HL-60 (cell line): ENCODE data around the gene PLSCR3.
A peak's percentile ranks its signal among the peaks of the same experiment; 100 is the strongest.

Source experiments
- DNase-seq, 2 experiments: peaks; one replicate each; pipeline ENCODE4 v3.0.0-alpha.2; 2010 to 2020; ENCODE audit warnings: low read depth in 1 of 2, low spot score in 1 of 2
- H3K27ac ChIP-seq: fragments of 250-450 bp; sonication (Bioruptor Pico); replicated peaks from 2 replicates; pipeline ENCODE4 v1.5.1; 2020; ENCODE audit warnings: mild to moderate bottlenecking, moderate library complexity
- H3K27me3 ChIP-seq: fragments of 250-450 bp; sonication (Bioruptor Pico); 2 replicates; pipeline ENCODE4 v1.5.1; 2021; ENCODE audit warnings: mild to moderate bottlenecking, moderate library complexity; ENCODE audit not compliant: insufficient read depth, poor library complexity, severe bottlenecking
- H3K4me3 ChIP-seq: replicated peaks from 2 replicates; pipeline ENCODE4 v1.5.1; 2011; ENCODE audit warnings: mild to moderate bottlenecking, control low read depth, low read length; ENCODE audit not compliant: insufficient read depth
- GABPA ChIP-seq: IDR thresholded peaks from 2 replicates; pipeline ENCODE4 v1.6.1; 2012; ENCODE audit warnings: low read depth
- POLR2AphosphoS5 ChIP-seq: IDR thresholded peaks from 2 replicates; pipeline ENCODE4 v1.6.1; 2012; ENCODE audit warnings: low read depth
- SPI1 ChIP-seq: IDR thresholded peaks from 2 replicates; pipeline ENCODE4 v1.6.1; 2012; ENCODE audit warnings: low read depth, mild to moderate bottlenecking, borderline replicate concordance
- TF ChIP-seq, protein P1 (sequence below): IDR thresholded peaks from 2 replicates; pipeline ENCODE4 v1.6.1; 2012; ENCODE audit warnings: low read depth; ENCODE audit not compliant: insufficient replicate concordance
- TF ChIP-seq, protein P2 (sequence below): IDR thresholded peaks from one replicate; pipeline ENCODE4 v1.5.1; 2011; ENCODE audit warnings: low read length, control low read depth, inconsistent platforms; ENCODE audit not compliant: insufficient read depth

The PLSCR3 gene

GRCh38 chr17:7439462-7440112, 45.3 kb upstream of the PLSCR3 start, which contains the start of gene FGF11:
TSS of gene FGF11 (plus strand) at chr17:7439512. CDS start at chr17:7439621, 109 bp downstream.
- H3K4me3 ChIP-seq, result peak within 1 kb of the TSS; percentile 17
- H3K27me3 ChIP-seq, result peaks cover 8% of the 10 kb centered on the region
- no peak within 1 kb of the TSS for H3K27ac ChIP-seq
- no peak for DNase-seq
- TF ChIP-seq GABPA (no peak), SPI1 (no peak), POLR2AphosphoS5 (no peak)
- TF ChIP-seq, protein P1, sequence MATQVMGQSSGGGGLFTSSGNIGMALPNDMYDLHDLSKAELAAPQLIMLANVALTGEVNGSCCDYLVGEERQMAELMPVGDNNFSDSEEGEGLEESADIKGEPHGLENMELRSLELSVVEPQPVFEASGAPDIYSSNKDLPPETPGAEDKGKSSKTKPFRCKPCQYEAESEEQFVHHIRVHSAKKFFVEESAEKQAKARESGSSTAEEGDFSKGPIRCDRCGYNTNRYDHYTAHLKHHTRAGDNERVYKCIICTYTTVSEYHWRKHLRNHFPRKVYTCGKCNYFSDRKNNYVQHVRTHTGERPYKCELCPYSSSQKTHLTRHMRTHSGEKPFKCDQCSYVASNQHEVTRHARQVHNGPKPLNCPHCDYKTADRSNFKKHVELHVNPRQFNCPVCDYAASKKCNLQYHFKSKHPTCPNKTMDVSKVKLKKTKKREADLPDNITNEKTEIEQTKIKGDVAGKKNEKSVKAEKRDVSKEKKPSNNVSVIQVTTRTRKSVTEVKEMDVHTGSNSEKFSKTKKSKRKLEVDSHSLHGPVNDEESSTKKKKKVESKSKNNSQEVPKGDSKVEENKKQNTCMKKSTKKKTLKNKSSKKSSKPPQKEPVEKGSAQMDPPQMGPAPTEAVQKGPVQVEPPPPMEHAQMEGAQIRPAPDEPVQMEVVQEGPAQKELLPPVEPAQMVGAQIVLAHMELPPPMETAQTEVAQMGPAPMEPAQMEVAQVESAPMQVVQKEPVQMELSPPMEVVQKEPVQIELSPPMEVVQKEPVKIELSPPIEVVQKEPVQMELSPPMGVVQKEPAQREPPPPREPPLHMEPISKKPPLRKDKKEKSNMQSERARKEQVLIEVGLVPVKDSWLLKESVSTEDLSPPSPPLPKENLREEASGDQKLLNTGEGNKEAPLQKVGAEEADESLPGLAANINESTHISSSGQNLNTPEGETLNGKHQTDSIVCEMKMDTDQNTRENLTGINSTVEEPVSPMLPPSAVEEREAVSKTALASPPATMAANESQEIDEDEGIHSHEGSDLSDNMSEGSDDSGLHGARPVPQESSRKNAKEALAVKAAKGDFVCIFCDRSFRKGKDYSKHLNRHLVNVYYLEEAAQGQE, result no peak
- TF ChIP-seq, protein P2, sequence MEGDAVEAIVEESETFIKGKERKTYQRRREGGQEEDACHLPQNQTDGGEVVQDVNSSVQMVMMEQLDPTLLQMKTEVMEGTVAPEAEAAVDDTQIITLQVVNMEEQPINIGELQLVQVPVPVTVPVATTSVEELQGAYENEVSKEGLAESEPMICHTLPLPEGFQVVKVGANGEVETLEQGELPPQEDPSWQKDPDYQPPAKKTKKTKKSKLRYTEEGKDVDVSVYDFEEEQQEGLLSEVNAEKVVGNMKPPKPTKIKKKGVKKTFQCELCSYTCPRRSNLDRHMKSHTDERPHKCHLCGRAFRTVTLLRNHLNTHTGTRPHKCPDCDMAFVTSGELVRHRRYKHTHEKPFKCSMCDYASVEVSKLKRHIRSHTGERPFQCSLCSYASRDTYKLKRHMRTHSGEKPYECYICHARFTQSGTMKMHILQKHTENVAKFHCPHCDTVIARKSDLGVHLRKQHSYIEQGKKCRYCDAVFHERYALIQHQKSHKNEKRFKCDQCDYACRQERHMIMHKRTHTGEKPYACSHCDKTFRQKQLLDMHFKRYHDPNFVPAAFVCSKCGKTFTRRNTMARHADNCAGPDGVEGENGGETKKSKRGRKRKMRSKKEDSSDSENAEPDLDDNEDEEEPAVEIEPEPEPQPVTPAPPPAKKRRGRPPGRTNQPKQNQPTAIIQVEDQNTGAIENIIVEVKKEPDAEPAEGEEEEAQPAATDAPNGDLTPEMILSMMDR, result no peak

- no peak overlapping the region; the same call in 1 of the 2 replicates for H3K4me3 ChIP-seq
These were observed 44.5 kb upstream of the PLSCR3 start for GRCh38 chr17:7438656-7439460.

More at GRCh38 chr17:7438656-7439460, 44.5 kb upstream of the PLSCR3 start:
- peaks cover 8% of the 10 kb centered on the region for H3K27me3 ChIP-seq
- TF ChIP-seq, protein P2, result no peak
- TF ChIP-seq, protein P1, result no peak
- TF ChIP-seq SPI1, result no peak
- no peak for TF ChIP-seq GABPA
- no peak for TF ChIP-seq POLR2AphosphoS5
- DNase-seq, result no peak
- H3K27ac ChIP-seq, result no peak overlapping the region
